GM12892 (cell line): ENCODE data around the gene SIK3.

ENCODE experiments used
- POLR2A ChIP-seq: IDR thresholded peaks from 2 replicates; pipeline ENCODE4 v1.6.1; 2011; ENCODE audit warnings: low read depth, low read length, control low read depth
- POLR2AphosphoS5 ChIP-seq: IDR thresholded peaks from 2 replicates; pipeline ENCODE4 v1.6.1; 2011; ENCODE audit warnings: low read depth, low read length, control low read depth
- TAF1 ChIP-seq: IDR thresholded peaks from 2 replicates; pipeline ENCODE4 v1.6.1; 2011; ENCODE audit warnings: low read depth, mild to moderate bottlenecking, control low read depth, low read length, borderline replicate concordance

DNA sequence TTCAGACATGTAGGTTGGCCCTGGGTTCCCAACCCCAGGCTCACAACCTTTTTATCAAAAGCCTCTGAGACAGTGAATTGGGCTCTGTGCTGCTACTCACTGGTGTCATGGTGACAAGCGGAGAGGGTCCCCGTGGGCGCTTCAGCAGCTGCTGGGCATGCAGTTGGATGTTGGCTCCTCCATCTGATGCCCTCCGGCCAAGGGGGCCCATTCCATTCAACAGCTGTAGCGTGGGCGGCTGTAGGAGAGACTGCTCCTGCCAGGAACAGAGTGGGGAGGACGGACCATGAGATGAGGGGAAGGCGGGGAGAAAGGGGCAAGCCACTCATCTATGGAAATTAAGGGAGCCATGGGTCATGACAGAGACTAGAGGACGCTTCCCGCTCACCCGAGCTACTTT is 224.8 kb downstream of the SIK3 start:
- no peak for TF ChIP-seq POLR2A
- TF ChIP-seq POLR2AphosphoS5: no peak
- no peak for TF ChIP-seq TAF1
